GF-D8 (cell line): ENCODE results near the gene FAM81A.
"Not testable (repeated sequence)": the region's sequence is repeated elsewhere in the genome, so short reads cannot be mapped to it uniquely, and the experiment has no call there.

ENCODE experiments used
- DNase-seq: peaks from one replicate; lab custom pipeline; 2025; lab: John Stamatoyannopoulos, UW

The FAM81A gene

GRCh38 chr15:59428898-59429297 lies 9.1 kb upstream of the FAM81A start:
- DNase-seq, result not testable (repeated sequence)

DNA sequence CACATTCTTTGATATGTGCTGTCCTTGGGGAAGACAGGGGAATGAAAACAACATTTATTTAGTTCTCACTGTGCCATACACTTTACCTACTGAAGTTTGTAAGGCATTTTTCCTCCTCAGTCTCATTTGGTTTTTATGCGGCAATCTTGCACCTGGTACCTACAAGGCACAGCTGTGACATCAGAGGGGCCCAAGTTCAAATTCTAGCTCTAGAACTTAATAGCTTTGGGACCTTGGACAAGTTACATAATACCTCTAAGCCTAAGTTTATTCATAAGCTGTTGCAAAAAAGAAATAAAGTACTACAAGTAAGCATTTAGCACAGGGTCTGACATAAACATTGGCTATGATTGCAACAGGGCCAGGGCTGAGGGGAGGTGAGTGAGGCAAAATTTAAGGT lies 5.6 kb upstream of the FAM81A start:
- DNase-seq, result no peak

DNA sequence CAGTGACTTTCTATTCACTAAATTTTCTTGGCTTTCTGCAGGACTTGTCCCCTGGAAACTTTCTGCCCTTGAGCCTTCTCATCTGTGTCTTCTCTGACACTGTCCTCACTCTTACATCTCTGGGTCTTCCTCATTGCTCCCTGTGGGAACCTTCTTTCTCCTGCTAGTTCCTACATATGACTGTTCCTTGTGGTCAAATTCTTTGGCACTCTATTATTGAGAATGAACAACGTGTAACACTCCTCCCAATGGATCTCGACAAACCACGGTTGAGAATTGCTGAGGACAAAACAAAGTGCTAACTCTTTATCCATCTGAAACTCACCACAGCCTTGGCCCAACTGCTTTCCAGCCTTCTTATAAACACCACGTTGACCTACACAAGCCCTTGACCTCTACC lies 3.5 kb upstream of the FAM81A start:
- DNase-seq, result no peak

- DNase-seq, result no peak
These were observed 1.2 kb upstream of the FAM81A start for GRCh38 chr15:59436774-59437141.

DNA sequence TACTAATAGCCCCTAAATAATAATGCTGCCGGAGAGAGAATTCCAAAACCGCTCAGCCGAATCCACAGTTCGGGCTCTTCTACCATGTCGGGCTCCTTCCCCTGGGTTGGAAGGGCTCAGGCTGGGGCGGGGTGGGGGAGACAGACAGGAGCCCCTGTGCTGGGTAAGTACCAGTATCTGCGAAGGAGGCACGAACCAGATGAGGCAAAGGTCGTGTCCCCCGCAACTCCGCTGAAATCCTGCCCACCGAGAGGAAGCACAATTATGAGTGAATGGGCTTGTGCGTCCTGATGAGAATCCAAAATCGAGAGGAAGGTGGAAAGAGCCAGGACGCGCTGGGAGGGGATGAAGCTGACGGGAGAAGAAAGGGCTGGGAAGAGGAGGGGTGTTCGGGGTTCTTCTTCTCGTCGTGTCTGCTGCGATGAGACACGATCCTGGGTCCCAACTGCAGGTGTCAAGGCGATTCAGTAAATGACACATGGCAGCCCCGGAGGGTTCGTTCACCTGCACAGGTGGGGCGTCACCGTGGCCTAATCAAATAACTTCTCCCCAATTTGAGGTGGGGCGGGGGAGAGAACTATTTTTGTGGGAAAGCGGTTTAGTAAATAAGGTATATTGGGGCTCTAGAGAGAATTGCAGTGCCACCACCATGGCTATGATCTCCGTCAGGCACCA lies 707 bp upstream of the FAM81A start:
- DNase-seq, result no peak

DNA sequence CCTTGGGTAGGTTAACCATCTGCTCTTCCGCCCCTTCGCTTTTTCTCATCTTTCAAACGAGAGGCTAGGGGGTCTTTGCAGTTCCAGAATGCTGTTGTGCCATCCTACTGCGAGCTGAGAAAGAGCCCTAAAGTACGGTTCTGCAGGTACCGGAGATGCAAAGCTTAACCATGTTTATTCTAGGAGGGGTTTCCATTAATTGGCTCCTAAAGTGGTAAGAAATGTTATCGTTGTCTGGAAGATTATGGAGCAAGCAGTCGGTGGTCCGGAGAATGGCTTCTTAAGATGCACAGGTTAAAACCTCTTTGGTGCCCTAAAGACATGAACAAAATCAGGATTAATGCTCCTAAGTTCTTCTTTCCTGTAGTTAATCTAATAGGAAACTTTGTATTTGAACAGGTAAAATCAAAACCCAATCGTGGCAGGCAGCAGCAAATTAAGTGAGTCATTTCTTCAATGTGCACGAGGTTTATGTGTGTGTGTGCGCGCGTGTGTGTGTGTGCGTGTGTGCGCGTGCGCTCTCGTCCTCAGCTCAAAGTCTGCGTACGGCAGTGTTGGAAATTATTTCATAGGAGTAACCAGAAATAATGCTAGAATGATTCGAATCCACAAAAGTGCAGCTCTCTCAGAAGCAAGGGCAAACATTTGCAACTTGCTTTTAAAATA lies 772 bp downstream of the FAM81A start:
- no peak for DNase-seq

GRCh38 chr15:59439576-59439975 lies 1.6 kb downstream of the FAM81A start:
- DNase-seq, result no peak

DNA sequence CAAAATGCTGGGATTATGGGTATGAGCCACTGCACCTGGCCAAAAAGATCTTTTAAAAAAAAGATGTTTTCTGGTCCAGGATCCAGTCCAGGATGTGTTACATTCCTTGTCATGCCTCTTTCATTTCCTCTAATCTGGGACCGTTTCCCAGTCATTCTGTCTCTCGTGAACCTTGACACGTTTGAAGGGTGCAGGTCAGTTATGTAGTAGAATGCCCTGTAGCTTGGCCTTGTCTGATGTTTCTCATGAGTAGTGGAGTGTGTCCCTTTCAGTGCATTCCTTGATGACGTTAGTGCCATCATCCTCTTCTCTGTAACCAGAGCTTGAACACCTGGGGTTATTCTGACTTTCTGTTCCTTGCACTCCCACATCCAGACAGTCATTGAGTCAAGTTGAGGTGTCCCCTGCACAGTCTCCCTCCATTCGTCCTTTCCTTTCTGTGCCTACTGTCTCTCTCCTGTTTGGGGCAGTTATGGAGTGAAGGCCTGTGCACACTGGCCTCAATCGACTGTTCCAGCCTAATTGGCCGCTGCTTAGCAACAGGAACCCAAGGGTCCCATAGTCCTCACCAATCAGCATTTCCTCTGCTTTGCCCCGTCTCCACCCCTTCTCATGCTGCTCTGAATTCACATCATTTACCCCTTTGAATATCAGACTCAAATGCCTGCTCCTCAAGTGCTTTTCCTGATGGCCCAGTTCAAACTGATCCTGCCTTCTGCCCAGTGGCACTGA lies 5.5 kb downstream of the FAM81A start:
- no peak for DNase-seq

- no peak for DNase-seq
These were observed 6.3 kb downstream of the FAM81A start for GRCh38 chr15:59444081-59444835.

DNA sequence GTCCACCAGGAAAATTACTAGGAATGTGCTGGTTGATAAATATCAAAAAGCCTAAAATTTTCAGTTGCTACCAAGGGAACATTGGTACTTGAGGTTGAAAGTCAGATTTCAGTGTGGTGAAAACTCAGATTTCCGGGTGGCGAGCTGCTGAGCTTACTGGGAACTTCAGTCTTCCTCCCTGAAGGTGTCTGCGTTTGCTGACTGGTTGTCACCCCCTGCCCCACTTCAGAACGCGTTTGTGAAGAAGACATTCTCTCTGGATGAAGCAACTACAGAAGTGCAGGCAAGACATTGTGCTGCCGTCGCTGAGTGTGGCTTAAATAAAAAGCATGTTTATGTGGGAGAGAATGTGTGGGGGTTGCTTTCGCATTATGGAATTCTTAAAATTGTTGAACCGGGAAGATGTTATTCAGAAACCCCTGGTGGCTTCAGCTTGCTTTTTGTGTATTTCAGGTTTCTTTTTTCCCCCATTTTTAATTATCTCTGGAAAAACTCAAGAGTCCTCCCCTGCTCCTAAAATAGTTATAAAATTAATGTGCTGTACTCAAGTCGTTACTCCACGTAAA lies 7.1 kb downstream of the FAM81A start:
- no peak for DNase-seq

DNA sequence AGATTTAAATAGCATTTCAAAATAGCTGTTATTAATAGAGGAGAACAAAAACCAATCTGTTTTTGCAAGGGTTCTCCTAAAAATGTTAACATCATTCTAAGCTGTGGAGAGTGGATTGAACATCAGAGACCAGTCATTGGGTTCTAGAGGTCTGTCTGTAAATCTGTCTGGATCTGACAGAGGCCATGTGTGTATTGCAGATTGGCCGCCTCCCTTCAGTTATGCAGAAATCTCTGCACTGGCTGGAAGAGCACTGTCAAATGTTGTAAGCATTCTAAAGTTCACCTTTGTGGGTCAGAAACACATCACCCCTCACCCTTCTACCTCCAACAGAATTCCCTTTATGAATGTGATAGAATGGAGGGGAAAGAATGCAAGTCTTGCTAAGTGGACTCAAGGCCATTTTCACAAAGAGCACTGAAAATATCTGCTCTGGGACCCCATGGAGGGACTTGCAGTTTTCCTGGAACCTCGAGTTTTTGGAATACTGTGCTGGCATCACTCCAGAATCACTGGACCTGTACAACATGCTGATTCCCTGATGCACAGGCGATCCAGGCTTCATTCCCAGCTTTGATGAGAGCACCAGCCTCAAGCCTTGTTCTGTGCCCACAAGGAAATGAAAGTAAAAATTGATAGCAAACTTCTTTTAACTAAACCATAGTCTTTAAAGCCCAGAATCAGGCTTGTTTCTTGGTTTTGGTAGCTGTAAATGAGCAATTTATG lies 8.4 kb downstream of the FAM81A start:
- no peak for DNase-seq

GRCh38 chr15:59447367-59447766 lies 9.4 kb downstream of the FAM81A start:
- no peak for DNase-seq

DNA sequence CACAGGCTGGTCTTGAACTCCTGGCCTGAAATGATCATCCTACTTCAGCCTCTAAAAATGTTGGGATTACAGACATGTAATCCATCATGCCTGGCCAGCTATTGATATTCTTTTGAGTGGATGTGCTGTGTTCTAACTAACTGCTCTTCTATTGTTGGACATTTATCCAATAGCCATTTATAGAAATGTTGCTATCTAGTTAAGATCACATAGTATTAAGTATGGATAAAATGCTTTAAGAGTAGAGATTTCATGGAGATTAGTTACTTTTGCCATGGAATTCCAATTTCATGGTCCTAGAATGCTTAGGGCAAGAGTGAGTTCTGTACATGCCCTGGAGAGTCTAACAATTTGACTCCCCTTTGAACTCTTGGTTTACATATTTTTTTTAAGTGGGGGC lies 10.9 kb downstream of the FAM81A start:
- no peak for DNase-seq

DNA sequence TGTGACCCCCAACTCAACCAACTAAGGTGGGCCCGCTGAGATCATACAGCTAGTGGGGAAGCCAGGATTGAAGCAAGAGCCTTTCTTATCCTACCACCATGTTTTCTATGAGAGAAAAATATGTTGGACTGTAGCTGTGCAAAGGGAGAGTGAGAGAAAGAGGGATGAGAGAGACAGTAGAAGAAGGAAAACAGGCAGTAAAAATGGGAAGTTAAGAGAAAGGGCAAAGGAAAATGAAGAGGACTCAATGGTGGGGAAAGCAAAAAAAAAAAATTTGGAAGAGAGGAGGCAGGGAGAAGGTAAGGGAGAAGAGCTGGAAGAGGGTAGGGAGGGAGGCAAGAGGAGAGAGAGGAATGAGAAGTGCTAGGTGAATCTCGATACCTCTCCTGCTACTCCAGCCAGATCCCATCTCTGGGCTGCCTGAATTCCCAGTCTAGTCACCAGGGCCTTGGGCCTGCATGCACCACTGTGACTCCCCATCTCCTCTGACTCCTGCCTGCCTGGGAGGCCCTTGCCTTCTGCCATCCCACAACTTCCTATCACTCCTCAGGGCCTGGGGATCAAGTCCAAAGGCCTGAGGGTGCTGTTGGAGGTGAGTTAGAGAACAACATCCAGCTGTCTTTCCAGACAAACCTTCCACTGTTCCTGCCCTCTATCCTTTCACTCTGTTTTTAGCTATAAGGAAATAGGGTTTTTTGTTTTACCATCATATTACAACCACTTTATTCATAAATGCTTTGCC lies 15.7 kb downstream of the FAM81A start:
- no peak for DNase-seq

- no peak for DNase-seq
These were observed 18.1 kb downstream of the FAM81A start for GRCh38 chr15:59456114-59456513.

DNA sequence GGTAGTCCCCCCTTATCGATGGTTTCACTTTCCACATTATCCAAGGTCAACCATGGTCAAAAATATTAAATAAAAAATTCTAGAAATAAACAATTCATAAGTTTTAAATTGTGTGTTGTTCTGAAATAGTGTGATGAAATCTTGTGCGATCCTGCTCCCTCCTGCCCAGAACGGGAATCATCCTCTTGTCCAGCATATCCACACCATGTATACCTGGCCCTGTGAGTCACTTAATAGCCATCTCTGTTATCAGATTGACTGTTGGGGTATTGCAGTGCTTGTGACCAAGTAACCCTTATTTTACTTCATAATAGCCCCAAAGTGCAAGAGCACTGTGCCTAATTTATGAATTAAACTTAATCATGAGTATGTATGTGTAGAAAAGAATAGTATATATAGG lies 19.1 kb downstream of the FAM81A start:
- DNase-seq, result no peak

GRCh38 chr15:59461521-59461920 lies 23.5 kb downstream of the FAM81A start:
- no peak for DNase-seq

DNA sequence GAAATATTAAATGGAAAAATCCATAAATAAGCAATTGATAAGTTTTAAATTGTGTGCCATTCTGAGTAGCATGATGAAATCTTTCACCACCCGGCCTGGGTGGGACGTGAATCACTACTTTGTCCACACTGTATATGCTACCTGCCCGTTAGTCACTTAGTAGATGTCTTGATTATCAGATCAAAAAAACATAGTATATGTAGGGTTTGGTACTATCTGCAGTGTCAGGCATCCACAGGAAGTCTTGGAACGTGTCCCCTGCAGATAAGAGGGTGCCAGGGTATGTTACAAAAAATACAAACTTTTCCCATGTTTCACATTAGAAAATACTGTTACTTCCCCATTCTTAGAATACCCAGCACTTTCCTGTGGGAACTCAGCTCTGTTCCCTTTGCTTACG lies 35.2 kb downstream of the FAM81A start:
- peak; percentile 21 for DNase-seq

DNA sequence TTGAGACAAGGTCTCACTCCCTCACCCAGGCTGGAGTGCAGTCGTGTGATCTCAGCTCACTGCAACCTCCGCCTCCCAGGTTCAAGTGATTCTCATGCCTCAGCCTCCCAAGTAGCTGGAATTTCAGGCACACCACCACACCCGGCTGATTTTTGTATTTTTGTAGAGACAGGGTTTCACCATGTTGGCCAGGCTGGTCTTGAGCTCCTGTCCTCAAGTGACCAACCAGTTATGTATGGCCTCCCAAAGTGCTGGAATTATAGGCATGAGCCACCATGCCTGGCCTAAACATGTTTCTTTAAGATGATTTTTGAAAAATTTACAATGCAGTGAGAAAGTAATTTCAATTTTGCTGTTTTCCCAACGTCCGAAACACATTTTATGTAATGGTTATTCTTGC lies 37.2 kb downstream of the FAM81A start:
- not testable (repeated sequence) for DNase-seq

GRCh38 chr15:59484399-59484798 lies 46.4 kb downstream of the FAM81A start:
- no peak for DNase-seq

- no peak for DNase-seq
These were observed 47.0 kb downstream of the FAM81A start for GRCh38 chr15:59485036-59485435.
